Measurements from ENCODE around the gene CDC27. TPM values are rescaled to one million over a fixed set of nuclear protein-coding genes. Genes with fewer than 3 reads are reported as not detected.
"Not testable (repeated sequence)": the region's sequence is repeated elsewhere in the genome, so short reads cannot be mapped to it uniquely, and the experiment has no call there.

The CDC27 gene
- total and polyA plus RNA-seq, 7 experiments from 2014 or later, result 47.4 to 98.3 (median 67.2) TPM

DNA sequence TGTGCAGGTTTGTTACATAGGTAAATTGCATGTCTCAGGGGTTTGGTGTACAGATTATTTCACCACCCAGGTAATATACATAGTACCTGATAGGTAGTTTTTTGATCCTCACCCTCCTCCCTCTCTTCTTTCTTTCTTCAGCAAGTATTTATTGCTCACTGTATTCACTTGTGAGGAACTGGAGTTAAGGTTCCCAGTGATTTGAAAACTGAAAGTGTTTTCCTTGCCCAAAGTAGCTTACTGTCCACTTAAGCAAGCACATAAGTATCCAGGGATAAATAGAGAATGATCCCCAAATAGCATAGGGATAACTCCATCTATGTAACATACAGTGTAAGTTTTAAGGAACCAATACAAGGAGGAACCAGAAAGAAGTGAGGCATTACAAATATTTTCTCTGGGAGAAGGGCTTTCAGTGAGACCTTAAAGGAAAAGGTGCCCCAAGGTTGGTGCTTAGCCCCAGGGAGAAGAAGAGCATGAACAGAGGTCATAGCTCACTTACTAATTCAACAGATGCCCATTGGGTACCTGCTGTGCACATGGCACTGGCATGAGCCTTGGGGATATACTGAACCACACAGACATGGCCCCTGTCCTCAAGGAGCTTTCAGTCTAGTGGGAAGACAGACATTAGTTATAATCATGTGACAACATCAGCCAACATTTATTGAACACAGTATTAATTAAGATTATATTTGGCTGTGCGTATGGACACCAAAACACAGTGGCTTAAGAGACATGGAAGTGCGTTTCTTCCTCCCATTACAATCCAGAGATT, 37.0 kb upstream of the CDC27 start:
- peaks cover 0 to 5% (median 0%) of the 10 kb centered on the region in 11 donors for H3K9me3 Mint-ChIP-seq
- peaks cover 6 to 25% (median 16%) of the 10 kb centered on the region in 7 donors for H3K4me1 Mint-ChIP-seq
- H3K27me3 Mint-ChIP-seq, result peaks cover 0 to 13% (median 9%) of the 10 kb centered on the region in 5 donors
- ATAC-seq, result no peak
- peaks cover 0 to 6% (median 0%) of the 10 kb centered on the region in 5 donors for H3K36me3 Mint-ChIP-seq
- CTCF ChIA-PET, result no interaction called here
- H3K27ac ChIP-seq (ENCODE audit: low read depth, low read length), result no peak overlapping the region
- no peak overlapping the region for H3K4me3 ChIP-seq (ENCODE audit: low read length)
- no peaks in the 10 kb centered on the region for H3K36me3 ChIP-seq (ENCODE audit: control insufficient read depth in 2 of 3, insufficient read depth in 3 of 3, low read length in 3 of 3)
- H3K27me3 ChIP-seq (ENCODE audit: control insufficient read depth in 2 of 2, insufficient read depth in 2 of 2, low read length in 2 of 2), result no peaks in the 10 kb centered on the region
- intact Hi-C loops (cut with micrococcal nuclease), result loop anchor here in 1 of 2 donors (10.0 kb wide), 1 partner anchor 389 kb away; no protein-coding TSS in a partner anchor
- H3K4me3 Mint-ChIP-seq, result no peak overlapping the region
- peaks cover 0 to 4% of the 10 kb centered on the region in 2 donors for H3K4me1 ChIP-seq (ENCODE audit: control insufficient read depth in 2 of 2, insufficient read depth in 2 of 2, low read length in 2 of 2)
- H3K9me3 ChIP-seq (ENCODE audit: control insufficient read depth in 2 of 3, low read length in 3 of 3), result no peaks in the 10 kb centered on the region
- POLR2A ChIA-PET, result interaction anchor here (0.6 kb wide), 1 partner anchor 382 kb away, joined by 3 read pairs; no protein-coding TSS in a partner anchor
- no peak overlapping the region for H3K27ac Mint-ChIP-seq
- no peak for DNase-seq

DNA sequence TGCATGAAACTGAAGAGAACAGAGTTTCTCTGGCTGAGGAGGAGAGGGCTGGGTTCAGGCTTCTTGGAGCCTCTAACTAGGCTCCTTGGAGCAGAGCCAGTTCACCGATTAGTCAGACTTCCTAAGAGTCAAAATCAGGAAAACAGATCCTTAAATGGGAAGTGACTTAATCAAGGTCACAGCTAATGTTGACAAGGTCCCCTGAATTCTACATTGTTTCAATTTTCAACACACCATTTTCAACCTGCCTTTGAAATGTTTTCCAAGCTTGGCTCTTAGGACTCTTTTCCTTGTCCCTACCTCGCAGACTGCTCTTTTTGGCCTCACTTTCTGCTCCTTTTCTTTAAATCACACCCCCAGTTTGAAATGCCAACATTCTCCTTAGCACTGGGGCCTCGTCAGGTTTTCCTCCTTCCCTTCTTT, 36.4 kb upstream of the CDC27 start:
- intact Hi-C loops (cut with micrococcal nuclease), result loop anchor here in 1 of 2 donors (10.0 kb wide), 1 partner anchor 389 kb away; no protein-coding TSS in a partner anchor

DNA sequence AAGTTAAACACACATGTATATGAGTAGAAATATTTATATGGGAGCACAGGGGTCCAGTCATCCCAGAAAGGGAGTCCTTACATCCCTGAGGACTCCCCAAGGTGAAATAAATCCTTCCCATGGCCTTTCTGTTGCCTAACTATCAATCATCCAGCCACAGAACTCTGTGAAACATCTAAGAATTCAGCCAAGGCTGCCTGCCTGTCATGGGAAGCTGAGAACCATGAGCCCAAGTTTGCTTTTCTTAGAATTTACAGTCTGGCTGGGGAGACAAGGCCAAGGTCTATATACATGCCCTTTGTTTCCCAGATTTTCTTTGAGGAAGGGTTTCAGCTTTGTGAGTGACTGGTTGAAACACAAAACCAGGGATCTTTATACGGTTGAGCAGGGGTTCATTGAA, 35.9 kb upstream of the CDC27 start:
- POLR2A ChIA-PET, result interaction anchor here (0.6 kb wide), 2 partner anchors 7 to 324 kb away, joined by 3 to 7 read pairs; no protein-coding TSS in a partner anchor
- H3K4me3 ChIP-seq (ENCODE audit: low read length), result no peak overlapping the region

More for the DNA sequence above, 36.4 kb upstream of the CDC27 start:
- Histone ChIP-seq H3K4me1 (ENCODE audit: control insufficient read depth in 2 of 2, insufficient read depth in 2 of 2, low read length in 2 of 2) (peaks cover 6 to 10% of the 10 kb centered on the region in 2 donors), H3K9me3 (ENCODE audit: control insufficient read depth in 2 of 3, low read length in 3 of 3) (no peaks in the 10 kb centered on the region), H3K36me3 (ENCODE audit: control insufficient read depth in 2 of 3, insufficient read depth in 3 of 3, low read length in 3 of 3) (no peaks in the 10 kb centered on the region), H3K27me3 (ENCODE audit: control insufficient read depth in 2 of 2, insufficient read depth in 2 of 2, low read length in 2 of 2) (no peaks in the 10 kb centered on the region), H3K4me3 (ENCODE audit: low read length) (no peak overlapping the region), H3K27ac (ENCODE audit: low read depth, low read length) (no peak overlapping the region)
- H3K4me3 Mint-ChIP-seq, result no peak overlapping the region
- H3K27ac Mint-ChIP-seq, result no peak overlapping the region
- H3K4me1 Mint-ChIP-seq, result peaks cover 9 to 25% (median 18%) of the 10 kb centered on the region in 7 donors
- peaks cover 0 to 5% (median 0%) of the 10 kb centered on the region in 11 donors for H3K9me3 Mint-ChIP-seq
- DNase-seq (no peak), ATAC-seq (no peak)
- peaks cover 0 to 6% (median 0%) of the 10 kb centered on the region in 5 donors for H3K36me3 Mint-ChIP-seq
- H3K27me3 Mint-ChIP-seq, result peaks cover 0 to 7% (median 4%) of the 10 kb centered on the region in 5 donors
- CTCF ChIA-PET, result no interaction called here
- POLR2A ChIA-PET, result interaction anchor here (0.6 kb wide), 2 partner anchors 8 to 383 kb away, joined by 3 read pairs; no protein-coding TSS in a partner anchor

DNA sequence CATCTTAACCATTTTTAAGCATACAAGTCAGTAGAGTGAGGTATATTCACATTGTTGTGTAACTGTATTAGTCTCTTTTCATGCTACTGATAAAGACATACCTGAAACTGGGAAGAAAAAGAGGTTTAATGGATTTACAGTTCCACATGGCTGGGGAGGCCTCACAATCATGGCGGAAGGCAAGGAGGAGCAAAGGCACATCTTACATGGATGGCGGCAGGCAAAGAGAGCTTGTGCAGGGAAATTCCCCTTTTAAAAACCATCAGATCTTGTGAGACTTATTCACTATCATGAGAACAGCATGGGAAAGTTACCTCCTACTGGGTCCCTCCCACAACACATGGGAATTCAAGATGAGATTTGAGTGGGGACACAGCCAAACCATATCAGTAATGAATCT, 35.0 kb upstream of the CDC27 start:
- ATAC-seq; H3K27me3 Mint-ChIP-seq; DNase-seq; H3K4me3 Mint-ChIP-seq; H3K27ac ChIP-seq (ENCODE audit: low read depth, low read length); H3K27me3 ChIP-seq (ENCODE audit: control insufficient read depth in 2 of 2, insufficient read depth in 2 of 2, low read length in 2 of 2); H3K36me3 ChIP-seq (ENCODE audit: control insufficient read depth in 2 of 3, insufficient read depth in 3 of 3, low read length in 3 of 3); POLR2A ChIA-PET; CTCF ChIA-PET; H3K9me3 Mint-ChIP-seq; H3K9me3 ChIP-seq (ENCODE audit: control insufficient read depth in 2 of 3, low read length in 3 of 3); H3K4me3 ChIP-seq (ENCODE audit: low read length); H3K36me3 Mint-ChIP-seq: not testable (repeated sequence)
- peaks cover 9 to 24% (median 13%) of the 10 kb centered on the region in 7 donors for H3K4me1 Mint-ChIP-seq
- peaks cover 11 to 21% of the 10 kb centered on the region in 2 donors for H3K4me1 ChIP-seq (ENCODE audit: control insufficient read depth in 2 of 2, insufficient read depth in 2 of 2, low read length in 2 of 2)
- H3K27ac Mint-ChIP-seq, result peak overlapping the region in 1 of 9 donors; percentile 72
- intact Hi-C loops (cut with micrococcal nuclease), result loop anchor here (5.0 to 10.0 kb wide), 2 partner anchors 37 to 391 kb away; partner anchors contain the start of gene CDC27 (in 1 of the 2)

More for the DNA sequence above, 35.9 kb upstream of the CDC27 start:
- CTCF ChIA-PET, result no interaction called here
- Histone ChIP-seq H3K36me3 (ENCODE audit: control insufficient read depth in 2 of 3, insufficient read depth in 3 of 3, low read length in 3 of 3) (no peaks in the 10 kb centered on the region), H3K27me3 (ENCODE audit: control insufficient read depth in 2 of 2, insufficient read depth in 2 of 2, low read length in 2 of 2) (no peaks in the 10 kb centered on the region), H3K9me3 (ENCODE audit: control insufficient read depth in 2 of 3, low read length in 3 of 3) (no peaks in the 10 kb centered on the region), H3K27ac (ENCODE audit: low read depth, low read length) (no peak overlapping the region), H3K4me1 (ENCODE audit: control insufficient read depth in 2 of 2, insufficient read depth in 2 of 2, low read length in 2 of 2) (peaks cover 10 to 15% of the 10 kb centered on the region in 2 donors)
- Mint-ChIP-seq H3K27ac (no peak overlapping the region), H3K27me3 (peaks cover 0 to 4% (median 0%) of the 10 kb centered on the region in 5 donors), H3K9me3 (peaks cover 0 to 5% (median 0%) of the 10 kb centered on the region in 11 donors), H3K4me3 (no peak overlapping the region), H3K4me1 (peaks cover 11 to 25% (median 19%) of the 10 kb centered on the region in 7 donors), H3K36me3 (peaks cover 0 to 6% (median 0%) of the 10 kb centered on the region in 5 donors)
- ATAC-seq (no peak), DNase-seq (no peak)
- intact Hi-C loops (cut with micrococcal nuclease), result loop anchor here (5.0 to 10.0 kb wide), 2 partner anchors 38 to 390 kb away; partner anchors contain the start of gene CDC27 (in 1 of the 2)

DNA sequence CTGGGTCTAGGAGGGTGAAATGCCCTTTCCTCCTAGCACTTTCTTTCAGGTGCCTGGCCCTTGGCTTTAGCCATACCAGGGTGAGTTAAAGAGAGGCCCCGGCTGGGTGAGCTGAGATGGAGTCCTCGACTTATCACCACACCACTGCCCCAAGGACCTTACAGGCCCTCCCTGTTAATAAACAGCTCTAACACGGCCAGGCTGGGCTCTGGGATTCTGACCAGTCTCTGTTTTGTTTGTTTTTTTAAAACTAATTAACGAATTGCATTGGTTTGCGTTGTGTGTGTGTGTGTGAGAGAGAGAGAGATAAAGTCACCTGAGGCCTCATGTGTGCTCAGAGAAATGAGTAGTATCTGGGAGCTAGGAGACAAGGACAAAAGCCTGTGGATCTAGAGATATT, 34.4 kb upstream of the CDC27 start:
- no peaks in the 10 kb centered on the region for H3K27me3 ChIP-seq (ENCODE audit: control insufficient read depth in 2 of 2, insufficient read depth in 2 of 2, low read length in 2 of 2)
- peaks cover 0 to 4% (median 0%) of the 10 kb centered on the region in 5 donors for H3K27me3 Mint-ChIP-seq
- no peak overlapping the region for H3K27ac ChIP-seq (ENCODE audit: low read depth, low read length)
- H3K27ac Mint-ChIP-seq, result no peak overlapping the region
- no peak for DNase-seq
- peaks cover 10 to 30% (median 13%) of the 10 kb centered on the region in 7 donors for H3K4me1 Mint-ChIP-seq
- H3K4me1 ChIP-seq (ENCODE audit: control insufficient read depth in 2 of 2, insufficient read depth in 2 of 2, low read length in 2 of 2), result peaks cover 11 to 27% of the 10 kb centered on the region in 2 donors
- H3K36me3 ChIP-seq (ENCODE audit: control insufficient read depth in 2 of 3, insufficient read depth in 3 of 3, low read length in 3 of 3), result no peaks in the 10 kb centered on the region
- ChIA-PET POLR2A (no interaction called here), CTCF (no interaction called here)
- peaks cover 0 to 6% (median 0%) of the 10 kb centered on the region in 5 donors for H3K36me3 Mint-ChIP-seq
- peaks cover 0 to 5% (median 0%) of the 10 kb centered on the region in 11 donors for H3K9me3 Mint-ChIP-seq
- no peak overlapping the region for H3K4me3 ChIP-seq (ENCODE audit: low read length)
- no peaks in the 10 kb centered on the region for H3K9me3 ChIP-seq (ENCODE audit: control insufficient read depth in 2 of 3, low read length in 3 of 3)
- H3K4me3 Mint-ChIP-seq, result no peak overlapping the region
- intact Hi-C loops (cut with micrococcal nuclease), result loop anchor here (5.0 to 10.0 kb wide), 2 partner anchors 36 to 391 kb away; partner anchors contain the start of gene CDC27 (in 1 of the 2)
- ATAC-seq, result no peak

DNA sequence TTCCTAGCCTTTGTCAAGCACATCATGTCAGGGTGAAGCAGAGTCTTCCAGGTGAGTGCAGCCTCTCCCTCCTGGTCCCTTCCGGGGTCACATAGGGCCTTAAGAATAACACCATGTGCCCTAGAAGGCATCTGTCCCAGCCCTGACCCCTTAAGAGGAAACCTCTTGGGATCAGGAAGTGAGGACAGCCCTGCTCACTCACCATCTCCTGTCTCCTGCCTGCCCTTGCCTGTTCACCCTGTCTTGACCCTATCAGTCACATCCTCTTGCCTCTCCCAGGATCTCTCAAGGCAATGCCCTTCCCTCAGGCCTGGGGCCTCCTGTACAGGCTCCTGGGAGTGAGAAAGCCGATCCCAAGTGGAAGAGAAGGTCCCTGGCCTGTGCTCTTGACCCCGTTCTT, 33.9 kb upstream of the CDC27 start:
- ATAC-seq (no peak), DNase-seq (no peak)
- H3K9me3 ChIP-seq (ENCODE audit: control insufficient read depth in 2 of 3, low read length in 3 of 3), result no peaks in the 10 kb centered on the region
- peaks cover 11 to 34% (median 13%) of the 10 kb centered on the region in 7 donors for H3K4me1 Mint-ChIP-seq
- no peak overlapping the region for H3K27ac ChIP-seq (ENCODE audit: low read depth, low read length)
- no peak overlapping the region for H3K4me3 ChIP-seq (ENCODE audit: low read length)
- peaks cover 0 to 6% (median 0%) of the 10 kb centered on the region in 5 donors for H3K36me3 Mint-ChIP-seq
- H3K27me3 Mint-ChIP-seq, result peaks cover 0 to 4% (median 0%) of the 10 kb centered on the region in 5 donors
- POLR2A ChIA-PET, result no interaction called here
- H3K4me1 ChIP-seq (ENCODE audit: control insufficient read depth in 2 of 2, insufficient read depth in 2 of 2, low read length in 2 of 2), result peaks cover 11 to 31% of the 10 kb centered on the region in 2 donors
- CTCF ChIA-PET, result no interaction called here
- H3K36me3 ChIP-seq (ENCODE audit: control insufficient read depth in 2 of 3, insufficient read depth in 3 of 3, low read length in 3 of 3), result no peaks in the 10 kb centered on the region
- intact Hi-C loops (cut with micrococcal nuclease), result loop anchor here (5.0 to 10.0 kb wide), 2 partner anchors 36 to 392 kb away; partner anchors contain the start of gene CDC27 (in 1 of the 2)
- H3K4me3 Mint-ChIP-seq, result no peak overlapping the region
- peaks cover 0 to 5% (median 0%) of the 10 kb centered on the region in 11 donors for H3K9me3 Mint-ChIP-seq
- no peak overlapping the region for H3K27ac Mint-ChIP-seq
- no peaks in the 10 kb centered on the region for H3K27me3 ChIP-seq (ENCODE audit: control insufficient read depth in 2 of 2, insufficient read depth in 2 of 2, low read length in 2 of 2)
